Muscle layer of duodenum (tissue), 2 donors: ENCODE data around the gene ZDHHC8.

ENCODE experiments used
- H3K27ac ChIP-seq: one replicate; pipeline ENCODE4 v1.7.0; 2013; ENCODE audit warnings: mild to moderate bottlenecking, low read length
- H3K27me3 ChIP-seq: one replicate; pipeline ENCODE4 v1.7.0; 2013; ENCODE audit warnings: low read depth, mild to moderate bottlenecking, control low read depth, low read length
- H3K36me3 ChIP-seq, 2 donors: one replicate each; pipeline ENCODE4 v1.7.0; 2013; ENCODE audit warnings: low read length in 2 of 2, control low read depth in 1 of 2, mild to moderate bottlenecking in 1 of 2; ENCODE audit not compliant: insufficient read depth in 2 of 2, control insufficient read depth in 1 of 2
- H3K4me1 ChIP-seq, 2 donors: one replicate each; pipeline ENCODE4 v1.7.0; 2013; ENCODE audit warnings: low read length in 2 of 2, mild to moderate bottlenecking in 2 of 2, control low read depth in 1 of 2, moderate library complexity in 1 of 2; ENCODE audit not compliant: insufficient read depth in 2 of 2, control insufficient read depth in 1 of 2
- H3K4me3 ChIP-seq, 2 donors: one replicate each; pipeline ENCODE4 v1.7.0; 2013; ENCODE audit warnings: low read length in 2 of 2, low read depth in 1 of 2, mild to moderate bottlenecking in 1 of 2
- H3K9me3 ChIP-seq, 2 donors: one replicate each; pipeline ENCODE4 v1.7.0; 2013; ENCODE audit warnings: low read length in 2 of 2, control low read depth in 1 of 2, mild to moderate bottlenecking in 1 of 2; ENCODE audit not compliant: control insufficient read depth in 1 of 2
- donor health status: healthy.

Gene ZDHHC8

DNA sequence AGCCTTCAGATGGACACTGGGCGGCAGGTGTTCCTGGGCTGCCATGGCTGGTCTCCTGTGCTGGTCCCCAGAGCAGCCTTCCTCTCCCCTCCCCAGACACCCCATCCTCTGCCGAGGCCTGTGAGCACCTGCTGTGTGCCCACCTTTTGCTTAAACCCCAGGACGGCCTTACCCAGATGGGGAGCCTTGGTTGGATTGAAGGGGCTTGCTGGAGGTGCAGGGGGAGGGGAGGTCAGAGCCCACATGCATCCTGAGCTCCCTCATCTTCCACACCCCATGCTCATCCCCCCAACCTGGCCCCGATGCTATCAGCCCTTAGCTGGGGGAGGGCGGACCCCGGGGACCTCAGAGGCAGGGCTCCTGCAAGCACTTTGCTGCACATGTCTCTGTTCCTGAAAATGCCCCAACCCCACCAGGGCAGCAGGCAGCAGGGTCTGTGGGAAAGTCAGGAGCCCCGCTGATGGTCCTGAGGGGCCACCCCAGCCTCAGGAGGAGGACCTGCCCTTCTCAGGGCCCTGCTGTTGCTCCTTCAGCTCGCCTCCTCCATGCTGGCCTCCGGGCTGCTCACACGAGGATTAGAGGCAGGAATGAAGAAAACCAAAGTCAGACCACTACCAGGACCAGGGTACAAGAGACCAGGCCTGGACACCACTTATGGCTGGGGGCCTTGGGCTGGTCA is 60.8 kb downstream of the ZDHHC8 start:
- H3K9me3 ChIP-seq: no peaks in the 10 kb centered on the region
- no peaks in the 10 kb centered on the region for H3K27me3 ChIP-seq
- H3K4me3 ChIP-seq: no peak overlapping the region
- H3K27ac ChIP-seq: no peak overlapping the region
- no peaks in the 10 kb centered on the region for H3K36me3 ChIP-seq
- H3K4me1 ChIP-seq: no peaks in the 10 kb centered on the region

DNA sequence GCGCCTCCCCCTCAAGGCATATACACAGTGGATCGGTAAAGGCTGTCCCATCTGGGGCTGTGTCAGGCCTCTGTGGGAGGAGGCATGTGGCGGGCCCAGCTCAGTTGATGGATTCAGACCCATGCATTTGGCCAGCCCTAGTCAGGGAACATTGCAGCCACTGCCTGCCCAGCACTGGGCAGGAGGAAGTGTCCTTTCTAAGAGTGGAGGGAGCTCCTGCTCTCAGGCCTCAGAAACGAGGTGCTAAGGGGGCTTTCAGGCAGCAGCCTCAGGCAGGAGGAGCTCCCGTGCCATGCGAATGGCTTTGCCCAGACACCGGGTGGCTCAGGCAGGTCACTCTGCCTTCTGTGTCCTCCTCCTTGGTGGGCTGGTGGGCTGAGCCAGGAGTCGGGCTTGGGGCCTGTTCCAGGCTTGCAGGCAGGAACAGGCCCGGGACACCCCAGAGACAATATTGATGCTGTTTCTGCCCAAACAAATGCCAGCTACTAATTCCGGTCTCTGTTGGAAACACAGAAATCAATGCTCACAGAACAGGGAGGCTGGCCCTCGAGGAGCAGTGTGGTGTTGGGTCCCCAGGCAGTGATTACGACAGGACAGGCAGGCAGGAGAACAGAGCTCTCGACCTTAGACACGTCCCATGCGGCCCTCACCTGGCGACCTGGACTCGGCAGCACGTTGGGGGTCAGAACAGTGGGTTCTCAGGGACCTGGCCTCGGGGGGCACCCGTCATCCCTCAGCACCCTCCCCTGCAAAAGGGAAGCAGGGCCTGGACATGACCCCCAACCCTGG is 61.6 kb downstream of the ZDHHC8 start:
- no peak overlapping the region for H3K4me3 ChIP-seq
- H3K27ac ChIP-seq: no peak overlapping the region
- H3K4me1 ChIP-seq: no peaks in the 10 kb centered on the region
- H3K27me3 ChIP-seq: no peaks in the 10 kb centered on the region
- no peaks in the 10 kb centered on the region for H3K9me3 ChIP-seq
- H3K36me3 ChIP-seq: no peaks in the 10 kb centered on the region

DNA sequence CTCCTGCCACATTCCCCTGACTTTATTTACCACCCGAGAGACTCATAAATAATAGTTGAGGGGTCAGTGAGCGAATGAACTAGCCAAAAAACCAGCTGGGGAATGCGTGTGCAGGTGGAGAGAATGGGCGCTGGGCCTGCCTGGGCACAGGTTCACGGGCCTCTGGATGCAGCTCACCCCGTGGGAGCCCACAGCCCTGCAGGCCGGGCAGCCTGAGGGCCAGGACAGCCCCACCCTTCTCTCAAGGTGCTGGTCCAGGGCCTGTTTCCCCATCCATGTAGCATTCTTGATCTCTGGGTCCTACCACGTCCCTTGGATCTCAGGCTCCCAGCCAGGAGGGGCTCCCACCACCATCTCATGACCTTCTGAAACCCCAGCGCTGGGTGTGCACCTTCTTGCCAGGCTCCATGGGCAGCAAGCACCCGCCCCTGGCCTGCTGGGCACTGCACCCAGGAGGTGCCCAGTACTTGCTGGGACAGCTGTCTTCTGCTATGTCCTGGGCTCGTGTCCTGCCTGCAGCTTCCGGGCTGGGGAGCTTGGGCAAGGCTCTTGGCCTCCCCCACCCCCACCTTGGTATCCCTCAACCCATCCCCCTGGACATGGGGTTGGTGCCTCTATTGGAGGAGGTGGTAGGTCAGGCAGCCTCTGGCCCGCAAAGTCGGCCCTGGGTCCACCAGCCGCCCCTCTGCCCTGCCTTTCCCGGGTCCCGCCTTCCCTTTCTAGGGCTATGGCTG is 62.3 kb downstream of the ZDHHC8 start:
- Histone ChIP-seq H3K4me3 (no peak overlapping the region), H3K27me3 (no peaks in the 10 kb centered on the region), H3K36me3 (no peaks in the 10 kb centered on the region), H3K4me1 (no peaks in the 10 kb centered on the region), H3K27ac (no peak overlapping the region), H3K9me3 (no peaks in the 10 kb centered on the region)

DNA sequence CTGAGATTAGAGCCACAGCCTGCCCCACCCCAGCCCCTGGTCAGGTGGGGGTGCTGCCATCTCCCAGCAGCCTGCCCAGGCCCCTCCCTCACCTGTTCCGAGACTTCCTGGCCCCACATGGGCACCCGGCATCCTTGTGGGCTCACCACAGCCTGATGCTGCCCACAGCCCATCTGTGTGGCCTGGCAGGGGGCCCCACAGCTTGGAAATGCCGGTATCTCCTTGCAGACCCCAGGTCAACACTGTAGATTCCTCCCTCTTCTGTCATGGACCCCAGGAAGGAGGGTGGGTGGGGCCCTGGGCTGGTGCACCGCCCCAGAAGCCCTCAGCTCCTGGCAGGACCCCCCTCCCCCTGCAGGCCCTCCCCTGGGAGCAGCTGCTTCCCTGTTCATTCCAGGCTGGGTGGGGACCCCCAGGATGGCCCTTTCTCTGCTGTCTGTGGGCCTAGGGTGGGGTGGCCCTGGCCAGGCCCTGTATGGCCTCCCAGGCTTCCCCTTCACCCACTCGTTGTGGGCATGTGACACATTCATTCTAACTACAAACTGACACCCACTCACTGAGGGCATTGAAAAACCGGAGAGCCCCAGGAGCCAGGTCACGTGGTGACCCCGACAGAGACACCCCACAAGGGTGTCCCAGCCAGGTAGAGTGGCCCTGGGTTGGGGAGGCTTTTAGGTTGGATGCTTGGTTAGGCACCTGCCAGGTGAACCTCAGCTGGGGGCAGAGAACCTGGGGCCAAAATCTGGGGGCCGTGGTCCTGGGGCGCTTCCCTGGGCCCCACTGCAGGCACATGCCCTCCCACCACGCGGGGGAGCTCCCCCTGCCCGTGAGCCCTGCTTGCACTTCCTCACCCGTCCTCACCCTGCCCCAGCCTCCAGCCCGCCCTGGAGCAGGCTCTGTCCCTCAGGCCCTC is 63.3 kb downstream of the ZDHHC8 start:
- Histone ChIP-seq H3K27ac (no peak overlapping the region), H3K27me3 (no peaks in the 10 kb centered on the region), H3K9me3 (no peaks in the 10 kb centered on the region), H3K4me1 (no peaks in the 10 kb centered on the region), H3K4me3 (no peak overlapping the region), H3K36me3 (no peaks in the 10 kb centered on the region)

DNA sequence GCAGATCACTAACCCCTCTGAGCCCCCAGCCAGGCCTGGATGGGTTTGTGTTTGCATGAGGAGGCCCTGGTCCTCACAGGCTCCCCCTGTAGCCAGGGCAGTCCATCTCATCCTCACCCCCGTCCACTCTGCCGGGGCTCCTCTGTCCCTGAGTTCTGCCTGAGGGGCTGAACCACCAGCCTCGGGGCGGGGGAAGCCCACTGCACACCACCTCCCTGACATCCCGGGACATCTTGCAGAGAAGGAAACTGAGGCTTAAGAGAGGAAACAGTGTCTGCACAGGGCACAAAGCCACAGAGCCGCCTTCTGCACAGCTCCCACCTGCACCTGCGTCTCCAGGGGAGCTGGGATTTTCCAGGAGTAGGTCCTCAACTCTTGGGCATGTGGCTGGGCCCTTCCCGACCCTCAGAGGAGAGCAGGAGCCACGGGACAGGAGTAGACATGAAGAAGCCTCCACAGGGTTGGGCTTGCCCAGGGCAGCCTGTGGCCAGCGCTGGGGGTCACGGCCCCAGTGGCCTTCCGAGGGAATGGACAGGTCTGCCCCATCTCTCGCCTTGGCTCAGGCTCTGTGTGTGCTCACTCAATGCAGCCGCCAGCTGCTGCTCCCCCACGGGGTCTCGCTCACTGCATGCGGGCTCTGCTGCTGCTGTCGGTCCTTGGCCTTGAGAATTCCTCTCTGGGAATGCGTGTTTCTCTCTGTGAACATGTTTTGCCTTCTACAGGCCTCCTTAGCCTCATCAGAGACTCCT is 64.7 kb downstream of the ZDHHC8 start:
- Histone ChIP-seq H3K4me3 (no peak overlapping the region), H3K27ac (no peak overlapping the region), H3K9me3 (no peaks in the 10 kb centered on the region), H3K4me1 (no peaks in the 10 kb centered on the region), H3K36me3 (no peaks in the 10 kb centered on the region), H3K27me3 (no peaks in the 10 kb centered on the region)
